HEK293 (cell line): ENCODE data around the gene ZDHHC14.

Experiments
- CTCF ChIP-seq: fragments of 450-650 bp; formaldehyde crosslinking; IDR thresholded peaks from 2 replicates; pipeline ENCODE4 v1.5.1; 2016; ENCODE audit warnings: missing biosample characterization, missing genetic modification characterization
- GLIS1 ChIP-seq: fragments of 450-650 bp; formaldehyde crosslinking; IDR thresholded peaks from 2 replicates; pipeline ENCODE4 v1.5.1; 2016; ENCODE audit warnings: missing biosample characterization, missing genetic modification characterization
- INSM2 ChIP-seq: fragments of 450-650 bp; formaldehyde crosslinking; IDR thresholded peaks from 2 replicates; pipeline ENCODE4 v1.5.1; 2016; ENCODE audit warnings: missing biosample characterization, missing genetic modification characterization
- REST ChIP-seq: fragments of 450-650 bp; formaldehyde crosslinking; IDR thresholded peaks from 2 replicates; pipeline ENCODE4 v1.5.1; 2016; ENCODE audit warnings: missing biosample characterization, missing genetic modification characterization
- SETDB1 ChIP-seq: IDR thresholded peaks from one replicate; pipeline ENCODE4 v1.6.1; 2017; ENCODE audit warnings: mild to moderate bottlenecking, low read length, moderate library complexity, mixed read lengths; ENCODE audit not compliant: insufficient read length
- YY1 ChIP-seq: fragments of 450-650 bp; formaldehyde crosslinking; IDR thresholded peaks from 2 replicates; pipeline ENCODE4 v1.5.1; 2018; ENCODE audit warnings: missing biosample characterization, missing genetic modification characterization
- ZNF138 ChIP-seq: fragments of 450-650 bp; formaldehyde crosslinking; IDR thresholded peaks from 2 replicates; pipeline ENCODE4 v1.5.1; 2016; ENCODE audit warnings: missing biosample characterization, missing genetic modification characterization, borderline replicate concordance
- ZNF610 ChIP-seq: fragments of 450-650 bp; formaldehyde crosslinking; IDR thresholded peaks from 2 replicates; pipeline ENCODE4 v1.5.1; 2016; ENCODE audit warnings: missing biosample characterization, missing genetic modification characterization, borderline replicate concordance
- ZNF624 ChIP-seq: fragments of 450-650 bp; formaldehyde crosslinking; IDR thresholded peaks from 2 replicates; pipeline ENCODE4 v1.5.1; 2017; ENCODE audit warnings: missing biosample characterization, missing genetic modification characterization

GRCh38 chr6:157493173-157493572 is 112.2 kb downstream of the ZDHHC14 start:
- TF ChIP-seq INSM2 (tag by site-specific recombination) (no peak), YY1 (tag by site-specific recombination) (no peak), CTCF (tag by site-specific recombination) (no peak), ZNF624 (tag by site-specific recombination) (no peak), ZNF610 (tag by site-specific recombination) (no peak), GLIS1 (tag by site-specific recombination) (no peak), REST (tag by site-specific recombination) (no peak), SETDB1 (no peak), ZNF138 (no peak)
